ENCODE data around the gene CDC42BPB.

The CDC42BPB gene

DNA sequence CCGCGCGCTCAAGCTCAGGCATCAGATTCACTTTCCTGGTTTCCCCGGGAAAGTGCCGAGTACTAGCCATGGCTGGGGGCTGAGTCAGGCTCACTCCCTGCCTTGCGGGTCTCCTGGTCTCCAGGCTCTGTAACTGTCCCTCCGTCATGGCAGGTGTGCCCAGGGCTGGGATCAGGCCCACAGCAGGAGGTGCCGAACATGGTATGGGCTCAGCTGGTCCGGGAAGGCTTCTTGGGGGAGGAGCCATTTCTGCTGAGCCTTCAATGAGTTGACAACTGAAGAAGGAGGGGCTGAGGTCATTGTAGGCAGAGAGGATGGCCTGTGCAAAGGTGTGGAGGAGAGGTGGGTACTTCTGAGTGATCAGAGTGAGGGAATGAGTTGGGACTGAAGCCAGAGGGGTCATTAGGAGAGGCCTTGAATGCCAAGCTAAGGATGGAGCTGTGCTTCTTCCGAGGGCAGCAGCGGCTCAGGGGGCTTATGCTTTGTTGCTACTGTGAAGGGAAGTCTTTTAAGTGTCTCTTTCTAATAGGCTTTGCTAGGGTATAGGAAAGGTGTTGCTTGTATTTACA lies 37.9 kb upstream of the CDC42BPB start:
- no peak for DNase-seq (ENCODE audit: low read depth)
- H3K4me3 ChIP-seq (ENCODE audit: low read depth, low read length) = no peak overlapping the region
- no peak for TF ChIP-seq MAX (IDR thresholded peaks at IDR 0.05; ENCODE audit: low read depth, low read length)
- TF ChIP-seq CTCF (IDR thresholded peaks at IDR 0.05; ENCODE audit: low read depth, low read length) = no peak
- TF ChIP-seq MYC (IDR thresholded peaks at IDR 0.05; ENCODE audit: low read depth, low read length) = no peak

- DNase-seq (ENCODE audit: low read depth) = no peak
- H3K4me3 ChIP-seq (ENCODE audit: low read depth, low read length) = no peak within 1 kb of the TSS
- TF ChIP-seq MAX (IDR thresholded peaks at IDR 0.05; ENCODE audit: low read depth, low read length) = no peak
- TF ChIP-seq POLR2A (IDR thresholded peaks at IDR 0.05; ENCODE audit: extremely low read depth, insufficient read length) = no peak
These were observed 37.3 kb upstream of the CDC42BPB start, which contains the start of gene EXOC3L4 for GRCh38 chr14:103094406-103095209. EXOC3L4 (plus strand) TSS chr14:103094725; CDS start chr14:103100220, 5,495 bp downstream.

DNA sequence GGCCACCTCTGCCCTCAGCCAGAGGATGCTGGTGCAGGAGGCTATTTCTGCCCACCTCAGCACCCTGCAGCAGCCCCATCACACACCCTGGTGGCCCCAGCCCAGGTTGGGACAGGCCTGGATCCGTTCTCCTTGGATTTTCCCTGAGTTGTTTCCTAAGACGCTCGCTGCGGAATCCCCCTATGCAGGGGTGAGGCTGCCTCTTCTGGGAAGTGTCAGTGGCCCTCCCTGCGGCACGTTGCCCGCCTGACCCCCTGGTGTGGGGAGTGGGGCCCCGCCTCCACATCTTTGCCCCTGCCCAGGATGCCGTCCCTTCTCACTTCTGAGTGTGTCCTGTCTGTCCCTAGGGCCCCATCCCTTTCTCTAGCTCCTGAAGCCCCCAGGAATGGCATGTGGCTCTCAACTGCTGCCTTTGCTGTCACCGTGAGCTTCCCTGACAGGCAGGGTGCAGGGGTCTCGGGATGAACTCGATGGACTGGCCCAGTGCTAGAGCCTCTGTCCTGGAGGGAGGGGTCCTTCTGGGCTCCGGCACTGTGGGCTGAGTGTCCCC lies 36.6 kb upstream of the CDC42BPB start:
- no peak overlapping the region for H3K4me3 ChIP-seq (ENCODE audit: low read depth, low read length)
- TF ChIP-seq POLR2A (IDR thresholded peaks at IDR 0.05; ENCODE audit: extremely low read depth, insufficient read length) (no peak), MYC (IDR thresholded peaks at IDR 0.05; ENCODE audit: low read depth, low read length) (no peak), CTCF (IDR thresholded peaks at IDR 0.05; ENCODE audit: low read depth, low read length) (no peak), MAX (IDR thresholded peaks at IDR 0.05; ENCODE audit: low read depth, low read length) (no peak)
- DNase-seq (ENCODE audit: low read depth) = no peak

DNA sequence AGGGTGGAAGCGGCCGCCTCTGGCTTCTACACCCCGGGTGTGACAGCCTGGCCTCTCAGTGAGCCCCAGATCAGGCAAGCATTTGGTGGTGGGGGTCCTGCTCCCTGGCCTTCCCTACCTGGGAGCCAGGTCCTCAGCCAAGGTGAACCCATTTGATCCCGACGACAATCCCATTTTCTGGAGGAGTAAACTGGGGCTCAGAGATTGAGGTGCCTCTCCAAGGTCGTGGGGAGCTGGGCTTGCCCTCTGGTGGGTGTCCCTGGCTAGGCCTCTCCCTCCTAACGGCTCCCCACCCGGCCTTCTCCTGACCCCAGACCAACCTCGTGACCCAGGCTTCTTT lies 34.5 kb upstream of the CDC42BPB start:
- no peak for DNase-seq (ENCODE audit: low read depth)
- peak overlapping the region; percentile 11 for H3K4me3 ChIP-seq (ENCODE audit: low read depth, low read length)
- no peak for TF ChIP-seq POLR2A (IDR thresholded peaks at IDR 0.05; ENCODE audit: extremely low read depth, insufficient read length)
- TF ChIP-seq MAX (IDR thresholded peaks at IDR 0.05; ENCODE audit: low read depth, low read length) = no peak
- TF ChIP-seq MYC (IDR thresholded peaks at IDR 0.05; ENCODE audit: low read depth, low read length) = no peak
- TF ChIP-seq CTCF (IDR thresholded peaks at IDR 0.05; ENCODE audit: low read depth, low read length) = no peak

- peak; percentile 49 for TF ChIP-seq CTCF (IDR thresholded peaks at IDR 0.05; ENCODE audit: low read depth, low read length)
- TF ChIP-seq MYC (IDR thresholded peaks at IDR 0.05; ENCODE audit: low read depth, low read length) = peak; percentile 76; the same call in 1 of the 2 replicates
- peak; percentile 88 for TF ChIP-seq MAX (IDR thresholded peaks at IDR 0.05; ENCODE audit: low read depth, low read length)
- TF ChIP-seq POLR2A (IDR thresholded peaks at IDR 0.05; ENCODE audit: extremely low read depth, insufficient read length) = no peak
- DNase-seq (ENCODE audit: low read depth) = peak; percentile 90
- peak overlapping the region; percentile 11 for H3K4me3 ChIP-seq (ENCODE audit: low read depth, low read length)
These were observed 33.9 kb upstream of the CDC42BPB start for GRCh38 chr14:103091041-103091882.
